ENCODE data around the gene DDX17. TPM values are rescaled to one million over a fixed set of nuclear protein-coding genes. Genes with fewer than 3 reads are reported as not detected.

DDX17 gene
- total RNA-seq, 2 experiments from 2014 or later: 259 to 328 TPM

DNA sequence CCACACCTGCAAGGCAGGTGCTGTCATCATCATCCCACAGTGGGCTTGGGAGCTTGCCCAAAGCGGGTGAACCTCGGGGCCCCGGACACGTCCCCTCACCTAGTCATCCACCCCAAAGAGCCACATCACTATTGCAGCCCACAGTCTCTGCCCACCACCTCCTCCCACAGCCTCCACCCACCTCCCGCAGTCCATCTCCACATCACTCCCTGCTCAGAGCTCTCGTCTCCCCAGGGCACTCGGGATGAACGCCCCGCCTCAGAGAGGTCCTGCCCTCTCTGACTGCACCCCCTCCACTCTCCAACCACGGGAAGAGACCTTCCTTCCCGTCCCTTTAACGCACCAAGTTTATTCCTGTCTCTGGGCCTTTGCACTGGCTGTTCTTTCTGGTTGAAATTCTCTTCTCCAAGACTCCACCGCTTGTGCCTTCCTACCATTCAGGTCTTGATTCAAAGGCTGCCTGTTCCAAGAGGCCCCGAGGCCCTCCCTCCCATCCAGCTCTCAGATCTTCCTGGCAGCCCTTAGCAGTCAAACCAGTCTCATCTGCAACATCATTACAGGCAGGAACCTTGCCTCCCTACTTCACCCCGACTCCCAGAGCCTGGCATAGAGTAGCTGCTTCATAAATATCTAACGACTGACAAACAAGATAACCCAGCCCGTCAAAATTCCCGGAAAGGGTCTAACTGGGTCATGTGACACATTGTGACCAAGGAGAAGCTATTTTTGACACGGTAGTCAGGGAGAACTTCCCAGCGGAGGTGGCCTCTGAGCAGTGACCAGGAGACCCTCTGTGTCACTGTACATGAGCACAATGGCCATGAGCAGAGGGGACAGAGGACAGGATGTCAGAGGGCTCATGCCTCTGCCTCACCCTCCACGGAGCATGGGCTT, 62.2 kb downstream of the DDX17 start:
- DNase-seq (no peak), ATAC-seq (no peak)
- Mint-ChIP-seq H3K9me3 (ENCODE audit: low read depth) (no peaks in the 10 kb centered on the region), H3K27ac (no peak overlapping the region), H3K4me3 (no peak overlapping the region), H3K4me1 (no peaks in the 10 kb centered on the region), H3K36me3 (ENCODE audit: low read depth) (no peaks in the 10 kb centered on the region), H3K27me3 (peaks cover 2% of the 10 kb centered on the region)
- POLR2A ChIA-PET: no interaction called here
- CTCF ChIA-PET: interaction anchor here (1.6 kb wide), 1 partner anchor 31 kb away, joined by 4 read pairs; no protein-coding TSS in a partner anchor
- intact Hi-C loops (cut with DNase I, micrococcal nuclease): no loop called here

DNA sequence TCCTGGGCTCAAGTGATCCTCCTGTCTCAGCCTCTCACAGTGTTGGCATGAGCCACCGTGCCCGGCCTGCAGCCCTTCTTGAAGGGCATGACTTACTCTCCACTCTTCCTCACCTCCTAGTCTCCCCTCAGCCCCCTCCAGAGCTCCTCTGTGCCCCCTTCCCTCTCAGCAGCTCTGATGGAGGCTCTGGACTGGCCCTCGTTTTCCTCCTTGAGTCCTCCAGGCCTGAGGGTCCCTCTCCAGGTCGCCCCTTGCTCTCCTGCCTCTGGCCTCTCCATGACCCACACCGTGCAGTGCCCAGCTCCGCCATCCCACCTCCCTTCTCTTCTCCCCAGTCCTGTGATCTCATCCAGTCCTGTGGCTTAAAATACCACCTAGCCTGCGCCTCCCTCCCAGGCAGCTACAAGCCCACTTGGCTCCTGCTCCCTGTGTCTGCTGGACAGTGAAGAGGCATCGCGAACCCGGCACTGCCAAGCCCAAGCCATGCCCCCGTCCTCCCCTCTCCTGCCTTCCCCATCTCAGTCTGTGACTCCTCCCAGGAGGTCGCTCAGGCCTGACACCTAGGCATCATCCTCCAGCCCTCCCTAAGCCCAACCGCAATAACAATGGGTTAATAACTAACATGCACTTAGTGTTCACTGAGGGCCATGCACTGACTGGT, 63.0 kb downstream of the DDX17 start:
- no peak for ATAC-seq
- POLR2A ChIA-PET: no interaction called here

DNA sequence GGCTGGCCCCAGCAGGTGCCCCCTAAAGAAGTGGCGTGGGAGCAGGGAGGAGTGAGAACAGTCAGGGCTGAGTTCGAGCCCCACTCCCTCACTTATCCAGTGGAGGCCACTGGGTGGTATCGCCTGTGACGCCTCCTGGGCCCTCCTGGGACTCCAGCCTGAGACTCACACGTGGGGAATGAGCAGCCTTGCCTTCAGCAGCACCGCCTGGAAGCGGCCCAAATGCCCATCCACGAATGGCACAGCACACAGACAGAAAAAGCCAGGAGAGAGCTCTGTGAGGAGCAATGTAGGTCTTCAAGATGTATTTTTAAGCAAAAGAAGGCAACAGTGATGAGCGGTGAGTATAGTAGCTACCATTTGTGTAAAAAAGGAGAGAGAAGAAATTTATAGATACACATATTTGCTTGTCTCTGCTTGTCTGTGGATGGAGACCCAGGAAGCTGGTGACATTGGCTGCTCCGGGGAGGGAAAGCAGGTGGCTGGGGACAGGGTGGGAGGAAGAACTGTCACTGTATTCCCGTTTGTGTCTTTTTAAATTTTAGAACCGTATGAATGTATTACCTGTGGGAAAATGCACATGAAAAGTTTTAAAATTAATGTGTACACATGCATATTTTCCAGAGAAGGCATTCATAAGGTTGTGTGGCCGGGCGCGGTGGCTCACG, 64.4 kb downstream of the DDX17 start:
- POLR2A ChIA-PET: no interaction called here
- Mint-ChIP-seq H3K4me3 (no peak overlapping the region), H3K36me3 (ENCODE audit: low read depth) (no peaks in the 10 kb centered on the region), H3K27me3 (peaks cover 2% of the 10 kb centered on the region), H3K27ac (no peak overlapping the region), H3K4me1 (no peaks in the 10 kb centered on the region), H3K9me3 (ENCODE audit: low read depth) (no peaks in the 10 kb centered on the region)
- DNase-seq (no peak), ATAC-seq (no peak)
- CTCF ChIA-PET: no interaction called here
- intact Hi-C loops (cut with DNase I, micrococcal nuclease): no loop called here

More for the DNA sequence above, 63.0 kb downstream of the DDX17 start:
- Mint-ChIP-seq H3K27me3 (peaks cover 2% of the 10 kb centered on the region), H3K27ac (no peak overlapping the region), H3K9me3 (ENCODE audit: low read depth) (no peaks in the 10 kb centered on the region), H3K4me1 (no peaks in the 10 kb centered on the region), H3K4me3 (no peak overlapping the region), H3K36me3 (ENCODE audit: low read depth) (no peaks in the 10 kb centered on the region)
- intact Hi-C loops (cut with DNase I, micrococcal nuclease): no loop called here
- no peak for DNase-seq
- CTCF ChIA-PET: interaction anchor here (0.5 kb wide), 1 partner anchor 64 kb away, joined by 3 read pairs; no protein-coding TSS in a partner anchor

DNA sequence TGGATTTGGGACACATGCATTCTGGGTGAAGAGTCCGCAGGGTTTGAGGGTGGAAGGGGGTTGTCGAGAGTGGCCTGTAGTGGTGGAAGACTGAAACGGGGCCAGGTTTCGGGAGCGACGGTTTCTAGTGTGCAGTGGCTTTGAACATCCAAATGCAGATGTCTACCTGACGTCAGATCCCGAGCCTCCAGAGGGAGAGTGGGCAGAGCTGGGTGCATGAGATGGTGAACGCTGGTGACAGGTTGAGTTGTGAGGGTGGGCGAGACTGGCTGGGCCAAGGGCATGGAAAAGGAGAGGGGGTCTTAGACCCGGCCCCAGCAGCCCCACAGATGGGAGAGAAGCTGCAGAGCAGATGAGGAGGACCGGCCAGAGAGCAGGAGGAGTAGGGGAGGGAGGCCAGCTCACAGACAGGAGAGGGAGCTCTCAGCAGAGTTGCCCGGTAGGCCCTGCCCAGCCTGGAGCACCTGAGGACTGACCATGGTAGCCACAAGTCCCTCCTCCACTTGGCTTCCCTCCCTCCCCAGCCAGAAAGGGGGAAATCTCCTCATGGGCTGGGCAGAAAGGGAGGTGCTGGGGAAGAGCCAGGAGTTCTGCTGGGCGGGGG, 65.3 kb downstream of the DDX17 start:
- ChIA-PET POLR2A (no interaction called here), CTCF (no interaction called here)
- Mint-ChIP-seq H3K27ac (no peak overlapping the region), H3K4me1 (no peaks in the 10 kb centered on the region), H3K9me3 (ENCODE audit: low read depth) (no peaks in the 10 kb centered on the region), H3K4me3 (no peak overlapping the region), H3K27me3 (peaks cover 2% of the 10 kb centered on the region), H3K36me3 (ENCODE audit: low read depth) (no peaks in the 10 kb centered on the region)
- intact Hi-C loops (cut with DNase I, micrococcal nuclease): no loop called here
- DNase-seq (no peak), ATAC-seq (no peak)

DNA sequence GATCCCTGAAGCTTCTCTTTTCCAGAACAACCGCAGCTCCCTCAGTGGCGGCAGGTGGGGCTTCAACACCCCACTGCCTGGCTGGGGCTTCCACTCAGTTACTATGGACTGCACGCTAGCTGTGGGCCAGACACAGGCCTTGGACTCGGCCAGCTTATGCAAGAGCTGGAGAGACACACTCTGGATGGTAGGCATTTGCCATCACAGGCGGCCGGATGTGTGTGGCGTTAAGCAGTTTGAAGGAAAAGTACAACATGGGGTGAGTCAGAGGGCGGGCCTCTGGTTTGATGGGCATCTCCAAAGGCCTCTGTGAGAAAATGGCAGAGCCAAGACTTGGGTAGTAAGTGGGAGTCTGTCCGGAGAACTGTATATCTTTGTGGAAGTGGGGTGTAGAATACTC, 68.7 kb downstream of the DDX17 start:
- H3K27ac Mint-ChIP-seq: no peak overlapping the region
- DNase-seq (no peak), ATAC-seq (no peak)
- CTCF ChIA-PET: no interaction called here
- H3K9me3 Mint-ChIP-seq (ENCODE audit: low read depth): no peaks in the 10 kb centered on the region
- H3K36me3 Mint-ChIP-seq (ENCODE audit: low read depth): no peaks in the 10 kb centered on the region
- no peaks in the 10 kb centered on the region for H3K4me1 Mint-ChIP-seq
- no peaks in the 10 kb centered on the region for H3K27me3 Mint-ChIP-seq
- H3K4me3 Mint-ChIP-seq: no peak overlapping the region
- POLR2A ChIA-PET: no interaction called here
- intact Hi-C loops (cut with DNase I, micrococcal nuclease): no loop called here

DNA sequence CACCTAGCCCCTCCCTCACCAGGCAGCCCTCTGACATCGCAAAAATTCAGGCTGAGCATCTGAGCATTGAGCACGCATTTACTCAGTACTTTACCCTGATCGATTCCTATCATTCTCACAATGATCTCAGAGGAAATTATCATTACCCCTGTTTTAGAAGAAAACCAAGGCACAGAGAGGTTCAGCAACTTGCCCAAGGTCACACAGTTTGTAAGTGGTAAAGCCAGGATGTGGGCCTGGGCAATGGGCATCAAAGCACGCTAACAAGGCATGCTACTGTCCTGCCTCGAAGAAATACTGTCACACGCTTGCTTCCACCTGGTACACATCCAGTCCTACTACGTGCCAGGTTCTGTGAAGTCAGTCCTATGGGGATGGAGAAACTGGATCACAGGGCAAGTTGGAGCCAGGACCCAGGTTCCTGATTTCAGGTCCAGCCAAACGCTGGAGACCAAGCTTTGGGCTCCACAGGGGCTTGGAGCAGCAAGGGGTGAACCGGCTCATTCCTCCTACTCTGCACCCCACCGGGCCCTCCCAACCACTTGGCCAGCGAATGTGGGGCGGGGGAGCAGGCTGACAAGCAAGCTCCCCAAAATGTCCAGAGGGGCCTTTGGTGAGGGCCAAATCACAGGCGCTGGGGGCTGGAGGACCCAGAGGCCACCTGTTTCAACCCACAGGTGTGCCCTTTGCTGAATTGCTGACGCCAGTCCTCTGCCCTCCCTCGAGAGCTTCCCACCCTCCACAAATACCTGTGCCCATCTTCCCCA, 69.3 kb downstream of the DDX17 start:
- Mint-ChIP-seq H3K36me3 (ENCODE audit: low read depth) (no peaks in the 10 kb centered on the region), H3K4me1 (no peaks in the 10 kb centered on the region), H3K27me3 (no peaks in the 10 kb centered on the region), H3K4me3 (no peak overlapping the region), H3K9me3 (ENCODE audit: low read depth) (no peaks in the 10 kb centered on the region), H3K27ac (no peak overlapping the region)
- no peak for DNase-seq
- ChIA-PET CTCF (no interaction called here), POLR2A (no interaction called here)
- intact Hi-C loops (cut with DNase I, micrococcal nuclease): no loop called here
- ATAC-seq: no peak

DNA sequence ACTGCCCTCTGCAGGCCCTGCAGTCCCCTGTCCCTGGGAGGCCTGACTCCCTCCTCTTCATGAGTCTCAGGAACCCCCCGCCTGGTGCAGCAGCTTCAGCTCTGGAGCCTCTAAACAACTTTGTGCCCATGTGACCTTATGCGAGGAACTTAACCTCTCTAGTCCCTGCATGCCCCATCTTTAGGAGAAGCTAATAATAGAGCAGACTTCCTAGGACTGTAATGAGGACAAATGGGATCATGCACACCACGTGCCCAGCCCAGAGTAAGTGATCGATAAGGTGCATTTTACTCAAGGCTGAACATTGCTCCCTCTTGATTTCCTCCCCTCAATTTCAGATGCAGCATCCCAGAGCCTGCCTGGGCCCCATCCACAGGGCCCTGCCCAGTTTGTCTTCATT, 70.1 kb downstream of the DDX17 start:
- H3K4me1 Mint-ChIP-seq: no peaks in the 10 kb centered on the region
- intact Hi-C loops (cut with DNase I, micrococcal nuclease): no loop called here
- H3K36me3 Mint-ChIP-seq (ENCODE audit: low read depth): no peaks in the 10 kb centered on the region
- CTCF ChIA-PET: no interaction called here
- H3K27me3 Mint-ChIP-seq: no peaks in the 10 kb centered on the region
- no peak overlapping the region for H3K4me3 Mint-ChIP-seq
- no peak for ATAC-seq
- DNase-seq: no peak
- no peaks in the 10 kb centered on the region for H3K9me3 Mint-ChIP-seq (ENCODE audit: low read depth)
- POLR2A ChIA-PET: no interaction called here
- H3K27ac Mint-ChIP-seq: no peak overlapping the region

DNA sequence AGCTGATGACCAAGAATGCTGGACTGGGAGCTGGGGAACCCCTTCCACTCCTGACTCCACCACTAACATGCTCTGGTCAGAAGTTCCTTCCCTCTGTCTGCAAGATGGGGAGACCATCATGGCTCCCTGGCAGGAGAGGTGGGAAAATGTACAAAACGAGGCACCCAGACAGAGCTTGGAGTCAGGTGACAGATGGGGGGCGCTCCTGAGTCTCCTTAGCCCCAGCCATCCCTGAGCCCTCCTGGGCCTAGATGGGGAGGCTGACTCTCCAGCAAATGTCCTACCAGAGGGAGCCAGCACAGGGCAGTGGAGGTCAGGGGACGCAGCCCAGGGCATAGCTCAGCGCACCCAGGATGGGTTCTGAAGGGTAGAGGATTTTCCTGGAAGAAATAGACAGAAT, 71.1 kb downstream of the DDX17 start:
- Mint-ChIP-seq H3K27ac (no peak overlapping the region), H3K9me3 (ENCODE audit: low read depth) (no peaks in the 10 kb centered on the region), H3K4me3 (no peak overlapping the region), H3K36me3 (ENCODE audit: low read depth) (no peaks in the 10 kb centered on the region), H3K27me3 (no peaks in the 10 kb centered on the region), H3K4me1 (no peaks in the 10 kb centered on the region)
- DNase-seq (peak; percentile 25), ATAC-seq (no peak)
- ChIA-PET POLR2A (no interaction called here), CTCF (no interaction called here)
- intact Hi-C loops (cut with DNase I, micrococcal nuclease): no loop called here

DNA sequence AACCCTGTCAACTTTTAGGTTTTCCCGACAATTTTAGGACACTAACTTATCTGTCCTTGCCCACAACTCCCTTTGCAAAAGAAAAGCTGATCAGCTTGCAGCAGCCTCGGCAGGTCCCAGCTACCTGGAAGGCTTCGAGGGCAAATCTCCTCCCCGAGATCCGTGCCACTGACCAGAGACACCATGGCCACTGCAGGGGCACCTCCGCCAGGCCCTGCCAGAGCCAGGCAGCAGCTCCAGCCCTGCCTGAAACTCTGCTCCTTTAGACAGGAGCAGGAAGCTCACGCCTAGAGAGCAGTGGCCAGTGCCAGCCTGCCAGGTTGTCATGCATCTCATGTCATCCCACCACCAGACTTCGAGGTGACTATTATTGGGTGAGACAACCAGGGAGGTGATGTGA, 72.2 kb downstream of the DDX17 start:
- H3K9me3 Mint-ChIP-seq (ENCODE audit: low read depth): no peaks in the 10 kb centered on the region
- H3K27me3 Mint-ChIP-seq: no peaks in the 10 kb centered on the region
- H3K27ac Mint-ChIP-seq: no peak overlapping the region
- ATAC-seq (no peak), DNase-seq (no peak)
- intact Hi-C loops (cut with DNase I, micrococcal nuclease): no loop called here
- H3K4me1 Mint-ChIP-seq: no peaks in the 10 kb centered on the region
- no peaks in the 10 kb centered on the region for H3K36me3 Mint-ChIP-seq (ENCODE audit: low read depth)
- POLR2A ChIA-PET: interaction anchor here (0.7 kb wide), 1 partner anchor 14 kb away, joined by 3 read pairs; no protein-coding TSS in a partner anchor
- CTCF ChIA-PET: interaction anchor here (0.7 to 1.1 kb wide), 3 partner anchors 9 to 241 kb away, joined by 3 read pairs; no protein-coding TSS in a partner anchor
- H3K4me3 Mint-ChIP-seq: no peak overlapping the region

Measured in activated CD4-positive, alpha-beta T cell treated with anti-CD3 and anti-CD28 coated beads for 36 hours (primary cell).